Measurements from ENCODE around the gene PARVG.

The PARVG gene

DNA sequence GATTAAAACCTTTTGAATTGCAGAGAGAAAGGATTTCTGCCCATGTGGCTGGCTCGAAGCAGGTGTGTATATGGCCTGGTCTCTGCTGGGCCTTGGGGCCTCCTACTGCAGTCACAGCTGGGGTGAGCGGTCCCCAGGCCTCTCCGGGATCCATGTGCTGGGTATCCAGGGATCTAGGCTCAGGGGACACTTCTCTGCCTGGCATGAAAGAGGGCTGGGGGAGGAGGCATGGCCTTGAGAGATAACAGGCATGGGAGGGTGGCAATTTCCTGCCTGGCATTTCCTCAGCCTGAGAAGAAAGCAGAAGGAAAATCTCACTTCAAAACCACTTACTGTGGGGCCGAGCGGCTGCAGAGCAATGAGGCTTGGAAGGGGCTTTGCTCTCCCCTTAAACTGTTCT lies 20.3 kb upstream of the PARVG start:
- ChIA-PET POLR2A (no interaction called here), CTCF (no interaction called here)
- Histone ChIP-seq H3K4me3 (ENCODE audit: control insufficient read depth in 1 of 7, extremely low read depth in 1 of 7, insufficient read depth in 4 of 7, low read depth in 2 of 7, low read length in 6 of 7) (peak overlapping the region in 2 of 7 experiments; percentile 13 to 14), H3K9me3 (ENCODE audit: control extremely low read depth in 1 of 5, control insufficient read depth in 4 of 5, insufficient read depth in 2 of 5, low read depth in 1 of 5, low read length in 4 of 5) (no peaks in the 10 kb centered on the region), H3K4me1 (ENCODE audit: control extremely low read depth in 1 of 4, control insufficient read depth in 4 of 4, insufficient read depth in 4 of 4, low read length in 3 of 4) (peaks cover 8 to 29% (median 22%) of the 10 kb centered on the region in 4 experiments), H3K27ac (ENCODE audit: insufficient read depth in 1 of 2, low read depth in 1 of 2, low read length in 2 of 2, poor library complexity in 1 of 2, severe bottlenecking in 2 of 2) (no peak overlapping the region), H3K27me3 (replicated peaks in 2 of 5; ENCODE audit: control insufficient read depth in 4 of 5, insufficient read depth in 5 of 5, low read length in 4 of 5) (no peaks in the 10 kb centered on the region), H3K36me3 (ENCODE audit: control insufficient read depth in 4 of 4, insufficient read depth in 4 of 4, low read length in 3 of 4) (peaks cover 4 to 43% (median 25%) of the 10 kb centered on the region in 4 experiments)
- DNase-seq: peak; percentile 57 to 77 (median 69)
- 2% methylated on average over 5 of the region's 5 CpGs for WGBS (ENCODE audit: insufficient coverage)

- Histone ChIP-seq H3K27ac (ENCODE audit: insufficient read depth in 1 of 2, low read depth in 1 of 2, low read length in 2 of 2, poor library complexity in 1 of 2, severe bottlenecking in 2 of 2) (no peak overlapping the region), H3K36me3 (ENCODE audit: control insufficient read depth in 4 of 4, insufficient read depth in 4 of 4, low read length in 3 of 4) (peaks cover 4 to 47% (median 27%) of the 10 kb centered on the region in 4 experiments), H3K4me3 (ENCODE audit: control insufficient read depth in 1 of 7, extremely low read depth in 1 of 7, insufficient read depth in 4 of 7, low read depth in 2 of 7, low read length in 6 of 7) (no peak overlapping the region), H3K4me1 (ENCODE audit: control extremely low read depth in 1 of 4, control insufficient read depth in 4 of 4, insufficient read depth in 4 of 4, low read length in 3 of 4) (peaks cover 8 to 29% (median 22%) of the 10 kb centered on the region in 4 experiments), H3K27me3 (replicated peaks in 2 of 5; ENCODE audit: control insufficient read depth in 4 of 5, insufficient read depth in 5 of 5, low read length in 4 of 5) (no peaks in the 10 kb centered on the region), H3K9me3 (ENCODE audit: control extremely low read depth in 1 of 5, control insufficient read depth in 4 of 5, insufficient read depth in 2 of 5, low read depth in 1 of 5, low read length in 4 of 5) (no peaks in the 10 kb centered on the region)
- ChIA-PET POLR2A (no interaction called here), CTCF (interaction anchor here (1.1 kb wide), 1 partner anchor 13 kb away, joined by 3 read pairs; no protein-coding TSS in a partner anchor)
- DNase-seq: no peak
- WGBS (ENCODE audit: insufficient coverage): 96% methylated on average over 11 of the region's 11 CpGs
Measured at GRCh38 chr22:44161673-44162072, 19.1 kb upstream of the PARVG start.

- H3K36me3 ChIP-seq (ENCODE audit: control insufficient read depth in 4 of 4, insufficient read depth in 4 of 4, low read length in 3 of 4): peaks cover 4 to 41% (median 24%) of the 10 kb centered on the region in 4 experiments
- no peaks in the 10 kb centered on the region for H3K27me3 ChIP-seq (replicated peaks in 2 of 5; ENCODE audit: control insufficient read depth in 4 of 5, insufficient read depth in 5 of 5, low read length in 4 of 5)
- no peak overlapping the region for H3K27ac ChIP-seq (ENCODE audit: insufficient read depth in 1 of 2, low read depth in 1 of 2, low read length in 2 of 2, poor library complexity in 1 of 2, severe bottlenecking in 2 of 2)
- peaks cover 8 to 29% (median 22%) of the 10 kb centered on the region in 4 experiments for H3K4me1 ChIP-seq (ENCODE audit: control extremely low read depth in 1 of 4, control insufficient read depth in 4 of 4, insufficient read depth in 4 of 4, low read length in 3 of 4)
- POLR2A ChIA-PET: no interaction called here
- H3K9me3 ChIP-seq (ENCODE audit: control extremely low read depth in 1 of 5, control insufficient read depth in 4 of 5, insufficient read depth in 2 of 5, low read depth in 1 of 5, low read length in 4 of 5): no peaks in the 10 kb centered on the region
- no peak overlapping the region for H3K4me3 ChIP-seq (ENCODE audit: control insufficient read depth in 1 of 7, extremely low read depth in 1 of 7, insufficient read depth in 4 of 7, low read depth in 2 of 7, low read length in 6 of 7)
- CTCF ChIA-PET: no interaction called here
- DNase-seq: no peak
- 100% methylated on average over 11 of the region's 13 CpGs for WGBS (ENCODE audit: insufficient coverage)
Measured at GRCh38 chr22:44162960-44163359, 17.8 kb upstream of the PARVG start.

- H3K27me3 ChIP-seq (replicated peaks in 2 of 5; ENCODE audit: control insufficient read depth in 4 of 5, insufficient read depth in 5 of 5, low read length in 4 of 5): no peaks in the 10 kb centered on the region
- peaks cover 4 to 42% (median 26%) of the 10 kb centered on the region in 4 experiments for H3K36me3 ChIP-seq (ENCODE audit: control insufficient read depth in 4 of 4, insufficient read depth in 4 of 4, low read length in 3 of 4)
- H3K9me3 ChIP-seq (ENCODE audit: control extremely low read depth in 1 of 5, control insufficient read depth in 4 of 5, insufficient read depth in 2 of 5, low read depth in 1 of 5, low read length in 4 of 5): no peaks in the 10 kb centered on the region
- no peak overlapping the region for H3K27ac ChIP-seq (ENCODE audit: insufficient read depth in 1 of 2, low read depth in 1 of 2, low read length in 2 of 2, poor library complexity in 1 of 2, severe bottlenecking in 2 of 2)
- ChIA-PET CTCF (no interaction called here), POLR2A (no interaction called here)
- no peak overlapping the region for H3K4me3 ChIP-seq (ENCODE audit: control insufficient read depth in 1 of 7, extremely low read depth in 1 of 7, insufficient read depth in 4 of 7, low read depth in 2 of 7, low read length in 6 of 7)
- DNase-seq: no peak
- 92% methylated on average over 15 of the region's 18 CpGs for WGBS (ENCODE audit: insufficient coverage)
- H3K4me1 ChIP-seq (ENCODE audit: control extremely low read depth in 1 of 4, control insufficient read depth in 4 of 4, insufficient read depth in 4 of 4, low read length in 3 of 4): peaks cover 8 to 29% (median 22%) of the 10 kb centered on the region in 4 experiments
Measured at GRCh38 chr22:44163536-44163935, 17.2 kb upstream of the PARVG start.

- ChIA-PET CTCF (interaction anchor here (1.6 to 1.9 kb wide), 2 partner anchors 11 to 16 kb away, joined by 4 to 5 read pairs; no protein-coding TSS in a partner anchor), POLR2A (no interaction called here)
- Histone ChIP-seq H3K4me1 (ENCODE audit: control extremely low read depth in 1 of 4, control insufficient read depth in 4 of 4, insufficient read depth in 4 of 4, low read length in 3 of 4) (peaks cover 8 to 27% (median 22%) of the 10 kb centered on the region in 4 experiments), H3K4me3 (ENCODE audit: control insufficient read depth in 1 of 7, extremely low read depth in 1 of 7, insufficient read depth in 4 of 7, low read depth in 2 of 7, low read length in 6 of 7) (no peak overlapping the region), H3K36me3 (ENCODE audit: control insufficient read depth in 4 of 4, insufficient read depth in 4 of 4, low read length in 3 of 4) (peaks cover 4 to 40% (median 28%) of the 10 kb centered on the region in 4 experiments), H3K27me3 (replicated peaks in 2 of 5; ENCODE audit: control insufficient read depth in 4 of 5, insufficient read depth in 5 of 5, low read length in 4 of 5) (no peaks in the 10 kb centered on the region), H3K9me3 (ENCODE audit: control extremely low read depth in 1 of 5, control insufficient read depth in 4 of 5, insufficient read depth in 2 of 5, low read depth in 1 of 5, low read length in 4 of 5) (no peaks in the 10 kb centered on the region), H3K27ac (ENCODE audit: insufficient read depth in 1 of 2, low read depth in 1 of 2, low read length in 2 of 2, poor library complexity in 1 of 2, severe bottlenecking in 2 of 2) (no peak overlapping the region)
- no peak for DNase-seq
- WGBS (ENCODE audit: insufficient coverage): 96% methylated on average over 10 of the region's 11 CpGs
Measured at GRCh38 chr22:44164031-44164430, 16.7 kb upstream of the PARVG start.

DNA sequence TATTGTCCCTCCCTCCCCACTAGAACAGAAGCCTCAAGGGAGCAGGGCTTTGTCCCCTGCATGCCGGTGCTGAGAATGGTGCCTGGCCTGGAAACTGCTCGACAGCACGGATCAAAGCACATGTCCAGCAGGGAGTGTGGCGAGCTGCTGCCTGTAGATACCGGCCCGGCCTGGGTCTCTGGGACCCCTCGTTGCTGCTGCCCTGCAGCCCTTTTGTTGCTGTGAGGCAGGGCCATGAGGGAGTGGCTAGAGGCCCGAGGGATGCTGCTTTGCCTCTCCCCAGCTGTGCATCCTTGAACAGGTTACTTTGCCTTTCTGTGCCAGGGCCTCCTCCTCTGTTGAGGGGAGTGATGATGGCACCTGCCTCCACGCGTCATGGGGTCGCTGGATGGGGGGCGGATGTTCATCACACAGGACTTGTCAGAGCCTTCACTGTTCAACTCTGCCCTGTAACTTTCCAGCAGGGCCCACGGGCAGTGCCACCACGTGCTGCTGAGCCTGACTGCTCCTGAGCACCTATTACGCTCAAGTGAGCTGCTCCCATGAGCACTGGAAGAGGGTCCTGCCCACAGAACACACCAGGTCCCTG lies 15.3 kb upstream of the PARVG start:
- no peak for DNase-seq
- Histone ChIP-seq H3K4me3 (ENCODE audit: control insufficient read depth in 1 of 7, extremely low read depth in 1 of 7, insufficient read depth in 4 of 7, low read depth in 2 of 7, low read length in 6 of 7) (no peak overlapping the region), H3K27me3 (replicated peaks in 2 of 5; ENCODE audit: control insufficient read depth in 4 of 5, insufficient read depth in 5 of 5, low read length in 4 of 5) (no peaks in the 10 kb centered on the region), H3K36me3 (ENCODE audit: control insufficient read depth in 4 of 4, insufficient read depth in 4 of 4, low read length in 3 of 4) (peaks cover 4 to 41% (median 29%) of the 10 kb centered on the region in 4 experiments), H3K27ac (ENCODE audit: insufficient read depth in 1 of 2, low read depth in 1 of 2, low read length in 2 of 2, poor library complexity in 1 of 2, severe bottlenecking in 2 of 2) (no peak overlapping the region), H3K4me1 (ENCODE audit: control extremely low read depth in 1 of 4, control insufficient read depth in 4 of 4, insufficient read depth in 4 of 4, low read length in 3 of 4) (peaks cover 4 to 15% (median 10%) of the 10 kb centered on the region in 4 experiments), H3K9me3 (ENCODE audit: control extremely low read depth in 1 of 5, control insufficient read depth in 4 of 5, insufficient read depth in 2 of 5, low read depth in 1 of 5, low read length in 4 of 5) (no peaks in the 10 kb centered on the region)
- CTCF ChIA-PET: interaction anchor here (1.6 to 1.9 kb wide), 2 partner anchors 9 to 14 kb away, joined by 4 to 5 read pairs; no protein-coding TSS in a partner anchor
- POLR2A ChIA-PET: no interaction called here
- 99% methylated on average over 5 of the region's 15 CpGs for WGBS (ENCODE audit: insufficient coverage)

DNA sequence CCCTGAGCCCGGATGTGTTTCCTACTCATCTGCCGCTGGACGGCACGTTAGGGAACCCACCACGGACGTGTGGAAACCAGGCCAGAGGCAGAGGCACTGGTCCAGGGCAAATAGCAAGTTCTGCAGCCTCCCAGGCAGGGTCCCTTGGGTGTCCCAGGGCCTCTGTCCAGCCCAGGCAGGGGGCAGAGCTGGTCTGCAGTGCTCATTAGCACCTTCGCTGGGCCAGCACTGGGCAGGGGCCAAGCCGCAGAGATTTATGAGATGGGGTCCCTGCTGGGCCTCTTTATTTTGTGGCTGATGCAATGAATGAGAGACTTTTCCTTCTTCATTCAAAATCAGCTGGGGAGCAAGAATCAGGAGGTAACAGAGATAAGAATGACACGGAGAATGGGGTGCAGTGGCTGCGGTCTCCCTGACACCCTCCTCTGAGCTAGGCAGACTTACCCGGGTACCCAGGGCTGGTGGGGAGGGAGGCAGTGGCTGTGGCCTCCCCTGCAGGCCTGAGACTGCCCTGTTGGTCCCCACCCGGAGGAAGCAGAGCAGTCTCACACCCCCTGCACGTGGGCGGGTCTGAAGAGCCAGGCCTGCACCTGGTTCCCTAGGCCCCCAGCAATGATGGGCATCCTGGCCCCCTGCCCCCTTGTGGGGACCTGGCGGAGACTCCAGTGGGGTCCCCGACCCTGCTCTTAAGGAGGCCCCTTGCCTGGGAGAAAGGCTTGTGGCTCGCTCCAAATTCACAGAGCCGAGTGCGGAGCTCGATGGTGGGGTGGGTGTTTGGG lies 14.0 kb upstream of the PARVG start:
- ChIA-PET POLR2A (no interaction called here), CTCF (interaction anchor here (1.1 kb wide), 1 partner anchor 15 kb away, joined by 3 read pairs; no protein-coding TSS in a partner anchor)
- Histone ChIP-seq H3K36me3 (ENCODE audit: control insufficient read depth in 4 of 4, insufficient read depth in 4 of 4, low read length in 3 of 4) (peaks cover 4 to 41% (median 30%) of the 10 kb centered on the region in 4 experiments), H3K27me3 (replicated peaks in 2 of 5; ENCODE audit: control insufficient read depth in 4 of 5, insufficient read depth in 5 of 5, low read length in 4 of 5) (no peaks in the 10 kb centered on the region), H3K4me3 (ENCODE audit: control insufficient read depth in 1 of 7, extremely low read depth in 1 of 7, insufficient read depth in 4 of 7, low read depth in 2 of 7, low read length in 6 of 7) (no peak overlapping the region), H3K4me1 (ENCODE audit: control extremely low read depth in 1 of 4, control insufficient read depth in 4 of 4, insufficient read depth in 4 of 4, low read length in 3 of 4) (peaks cover 0 to 11% (median 5%) of the 10 kb centered on the region in 4 experiments), H3K9me3 (ENCODE audit: control extremely low read depth in 1 of 5, control insufficient read depth in 4 of 5, insufficient read depth in 2 of 5, low read depth in 1 of 5, low read length in 4 of 5) (no peaks in the 10 kb centered on the region), H3K27ac (ENCODE audit: insufficient read depth in 1 of 2, low read depth in 1 of 2, low read length in 2 of 2, poor library complexity in 1 of 2, severe bottlenecking in 2 of 2) (no peak overlapping the region)
- DNase-seq: no peak
- WGBS (ENCODE audit: insufficient coverage): 92% methylated on average over 13 of the region's 20 CpGs

Measured in common myeloid progenitor, CD34-positive (primary cell).